Progenitor cell of endocrine pancreas (in vitro differentiated cells): ENCODE results near the gene CHD9NB. TPM values are rescaled to one million over a fixed set of nuclear protein-coding genes. Genes with fewer than 3 reads are reported as not detected.
A peak's percentile ranks its signal among the peaks of the same experiment; 100 is the strongest.

ENCODE experiments used
- DNase-seq: peaks from one replicate; pipeline ENCODE4 v3.0.0; 2021; ENCODE audit warnings: low spot score; ENCODE audit not compliant: unreplicated experiment
- H3K27ac Mint-ChIP-seq: 2 replicates; pipeline ENCODE4 v1.8.0; 2021; ENCODE audit warnings: mild to moderate bottlenecking, moderate library complexity, mixed read lengths
- H3K27me3 Mint-ChIP-seq: 2 replicates; pipeline ENCODE4 v1.8.0; 2021; ENCODE audit warnings: mixed read lengths
- H3K36me3 Mint-ChIP-seq: 2 replicates; pipeline ENCODE4 v1.8.0; 2022; ENCODE audit warnings: mixed read lengths; ENCODE audit not compliant: insufficient read depth
- H3K4me1 Mint-ChIP-seq: 2 replicates; pipeline ENCODE4 v1.8.0; 2021; ENCODE audit warnings: low read depth, mixed read lengths
- H3K4me3 Mint-ChIP-seq: 2 replicates; pipeline ENCODE4 v1.8.0; 2021; ENCODE audit warnings: low read depth, mild to moderate bottlenecking, moderate library complexity, mixed read lengths
- H3K9me3 Mint-ChIP-seq: 2 replicates; pipeline ENCODE4 v1.8.0; 2021; ENCODE audit warnings: low read depth, mixed read lengths
- total RNA-seq: library from RNA; stranded (reverse); gene quantifications from 2 replicates; pipeline ENCODE4 v1.2.1, GENCODE V29; 2021
- TF ChIP-seq, protein P1 (sequence below): fragments of 200-600 bp; sonication (generic); IDR thresholded peaks from one replicate; pipeline ENCODE4 v1.5.0; 2021; ENCODE audit warnings: antibody characterized with exemption, mild to moderate bottlenecking; ENCODE audit not compliant: unreplicated experiment

CHD9NB gene
- total RNA-seq, 1 donor from 2014 or later, result 1.1 TPM

DNA sequence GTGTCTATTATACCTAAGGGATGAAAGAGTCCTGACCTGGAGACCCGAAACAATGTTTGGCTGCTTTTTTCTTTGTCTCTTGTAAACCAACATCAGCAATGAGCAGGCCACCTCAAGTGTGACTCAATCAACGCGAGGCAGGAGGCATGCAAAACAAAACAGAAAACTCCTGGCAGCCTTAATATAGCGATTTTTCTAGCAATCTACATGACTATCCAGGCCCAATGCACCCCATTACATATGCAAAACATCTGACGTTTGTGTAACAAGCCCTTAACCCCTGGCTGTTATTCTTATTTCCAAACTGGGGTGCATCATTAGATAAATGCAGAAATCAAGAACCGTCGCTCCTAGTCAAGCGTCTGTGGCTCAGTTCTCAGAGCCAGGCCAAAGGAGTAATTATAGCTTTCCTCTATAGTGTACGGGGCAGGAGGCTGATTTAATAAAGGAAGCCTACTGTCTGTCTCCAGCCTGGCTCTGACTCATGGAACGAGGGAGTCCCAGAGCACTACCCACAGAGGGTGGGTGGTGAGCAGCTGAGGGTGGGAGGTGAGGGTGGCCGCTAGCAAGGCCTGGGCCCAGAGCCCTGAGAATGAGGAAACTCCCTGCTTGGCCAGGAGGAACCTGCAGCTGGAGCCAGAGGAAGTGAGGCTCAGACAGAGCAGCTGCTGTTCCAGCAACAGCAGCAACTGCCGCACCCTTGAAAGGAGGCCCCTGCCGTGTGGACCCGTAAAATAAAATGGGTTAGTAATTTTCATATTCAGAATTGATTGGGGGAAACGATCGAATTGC is 46.0 kb upstream of the CHD9NB start:
- DNase-seq, result no peak
- Mint-ChIP-seq H3K36me3 (no peaks in the 10 kb centered on the region), H3K4me3 (peak overlapping the region; percentile 67), H3K27me3 (no peaks in the 10 kb centered on the region), H3K27ac (peak overlapping the region; percentile 97), H3K9me3 (no peaks in the 10 kb centered on the region), H3K4me1 (peaks cover 13% of the 10 kb centered on the region)
- TF ChIP-seq, protein P1, sequence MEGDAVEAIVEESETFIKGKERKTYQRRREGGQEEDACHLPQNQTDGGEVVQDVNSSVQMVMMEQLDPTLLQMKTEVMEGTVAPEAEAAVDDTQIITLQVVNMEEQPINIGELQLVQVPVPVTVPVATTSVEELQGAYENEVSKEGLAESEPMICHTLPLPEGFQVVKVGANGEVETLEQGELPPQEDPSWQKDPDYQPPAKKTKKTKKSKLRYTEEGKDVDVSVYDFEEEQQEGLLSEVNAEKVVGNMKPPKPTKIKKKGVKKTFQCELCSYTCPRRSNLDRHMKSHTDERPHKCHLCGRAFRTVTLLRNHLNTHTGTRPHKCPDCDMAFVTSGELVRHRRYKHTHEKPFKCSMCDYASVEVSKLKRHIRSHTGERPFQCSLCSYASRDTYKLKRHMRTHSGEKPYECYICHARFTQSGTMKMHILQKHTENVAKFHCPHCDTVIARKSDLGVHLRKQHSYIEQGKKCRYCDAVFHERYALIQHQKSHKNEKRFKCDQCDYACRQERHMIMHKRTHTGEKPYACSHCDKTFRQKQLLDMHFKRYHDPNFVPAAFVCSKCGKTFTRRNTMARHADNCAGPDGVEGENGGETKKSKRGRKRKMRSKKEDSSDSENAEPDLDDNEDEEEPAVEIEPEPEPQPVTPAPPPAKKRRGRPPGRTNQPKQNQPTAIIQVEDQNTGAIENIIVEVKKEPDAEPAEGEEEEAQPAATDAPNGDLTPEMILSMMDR, result no peak

DNA sequence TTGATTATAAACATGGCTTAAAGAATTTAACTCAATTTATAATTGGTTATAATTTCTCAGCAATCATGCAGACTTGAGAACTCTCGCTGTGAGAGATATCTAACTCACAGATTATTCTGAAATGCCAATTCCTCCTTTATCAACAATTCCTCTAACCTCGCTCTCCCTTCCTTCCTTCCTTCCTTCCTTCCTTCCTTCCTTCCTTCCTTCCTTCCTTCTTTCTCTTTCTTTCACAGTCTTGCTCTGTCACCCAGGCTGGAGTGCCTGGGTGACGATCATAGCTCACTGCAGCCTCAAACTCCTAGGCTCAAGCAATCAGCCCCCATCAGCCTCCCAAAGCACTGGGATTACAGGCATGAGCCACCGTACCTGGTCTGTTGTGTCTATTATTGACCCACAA is 44.5 kb upstream of the CHD9NB start:
- H3K27me3 Mint-ChIP-seq, result no peaks in the 10 kb centered on the region
- H3K9me3 Mint-ChIP-seq, result no peaks in the 10 kb centered on the region
- H3K36me3 Mint-ChIP-seq, result no peaks in the 10 kb centered on the region
- no peak overlapping the region for H3K4me3 Mint-ChIP-seq
- TF ChIP-seq, protein P1, result no peak
- peak overlapping the region; percentile 78 for H3K27ac Mint-ChIP-seq
- no peak for DNase-seq
- H3K4me1 Mint-ChIP-seq, result peaks cover 13% of the 10 kb centered on the region

DNA sequence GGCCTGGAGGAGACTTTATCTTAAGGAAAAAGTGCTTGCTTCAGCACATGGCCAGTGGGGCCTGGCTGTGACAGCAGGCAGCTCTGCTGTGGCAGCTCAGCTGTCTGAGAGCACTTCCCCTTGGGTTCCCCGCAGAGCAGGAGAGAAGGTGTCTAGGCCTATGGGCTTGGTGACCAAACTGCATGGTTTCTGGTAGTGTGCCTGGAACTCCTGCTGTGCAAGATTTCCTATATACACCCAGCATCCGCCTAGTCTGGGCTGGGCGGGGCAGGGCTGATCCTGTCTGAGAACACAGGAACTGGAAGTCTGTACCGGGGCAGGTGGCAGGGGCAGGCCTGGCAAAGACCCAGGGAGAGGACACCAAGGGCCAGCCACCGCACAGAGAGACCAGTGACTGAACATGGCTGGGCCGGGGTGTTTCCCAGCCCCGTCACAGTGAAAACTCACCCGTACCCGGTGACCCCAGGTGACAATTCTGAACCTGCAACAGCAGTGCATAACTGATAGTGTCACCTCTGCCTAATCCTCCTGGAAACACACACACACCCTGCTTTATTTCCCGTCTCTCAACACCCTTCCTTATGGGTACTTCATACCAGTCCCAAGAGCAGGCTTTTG is 41.4 kb upstream of the CHD9NB start:
- H3K27ac Mint-ChIP-seq, result no peak overlapping the region
- peaks cover 4% of the 10 kb centered on the region for H3K4me1 Mint-ChIP-seq
- no peak overlapping the region for H3K4me3 Mint-ChIP-seq
- H3K9me3 Mint-ChIP-seq, result no peaks in the 10 kb centered on the region
- TF ChIP-seq, protein P1, result no peak
- no peak for DNase-seq
- peaks cover 3% of the 10 kb centered on the region for H3K27me3 Mint-ChIP-seq
- no peaks in the 10 kb centered on the region for H3K36me3 Mint-ChIP-seq

DNA sequence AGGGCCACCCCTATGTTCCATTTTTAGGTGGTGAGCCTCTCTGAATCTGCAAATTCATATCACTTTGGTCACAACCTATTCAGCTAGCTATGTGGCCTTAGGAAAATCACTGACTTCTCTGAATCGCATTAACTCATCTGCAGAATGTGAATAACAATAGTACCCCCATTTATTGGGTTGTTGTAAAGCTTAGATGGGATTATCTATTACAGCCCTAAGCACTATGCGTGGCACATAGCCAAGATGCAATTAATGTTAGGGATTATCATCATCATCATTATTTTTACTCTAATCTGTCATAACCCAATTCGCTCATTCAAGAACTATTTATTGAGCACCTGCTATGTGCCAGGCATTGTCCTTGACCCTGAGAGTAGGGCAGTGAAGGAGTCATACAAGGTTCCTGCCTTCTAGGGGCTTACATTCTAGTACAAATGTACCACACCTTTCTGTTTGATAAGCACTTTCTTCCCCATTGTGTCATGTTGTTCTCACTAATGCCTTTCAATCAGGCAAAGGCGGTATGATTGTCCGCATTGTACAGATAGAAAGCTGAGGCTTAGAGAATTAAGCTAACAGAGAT is 40.6 kb upstream of the CHD9NB start:
- Mint-ChIP-seq H3K4me3 (no peak overlapping the region), H3K36me3 (no peaks in the 10 kb centered on the region), H3K9me3 (no peaks in the 10 kb centered on the region), H3K27me3 (peaks cover 3% of the 10 kb centered on the region), H3K4me1 (no peaks in the 10 kb centered on the region), H3K27ac (no peak overlapping the region)
- DNase-seq, result no peak
- TF ChIP-seq, protein P1, result no peak

DNA sequence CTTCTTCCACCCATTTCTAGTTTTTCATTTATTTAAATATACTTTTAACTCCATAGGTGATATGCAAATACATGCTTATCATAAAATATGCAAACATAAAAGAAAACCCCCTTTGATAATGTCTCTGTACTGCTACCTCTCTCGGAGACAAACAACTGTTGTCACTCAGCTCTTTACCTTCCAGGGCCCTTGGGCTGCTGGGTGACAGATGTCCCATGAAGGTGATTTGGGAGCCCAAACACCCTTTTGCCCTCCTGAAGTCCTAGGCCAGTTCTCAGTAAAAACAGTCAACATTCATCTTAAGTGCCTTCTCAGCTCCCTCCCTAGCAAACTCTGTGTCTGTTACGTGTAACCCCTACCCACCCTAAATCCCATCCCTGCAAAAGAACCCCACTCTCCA is 39.6 kb upstream of the CHD9NB start:
- Mint-ChIP-seq H3K4me3 (no peak overlapping the region), H3K27me3 (peaks cover 3% of the 10 kb centered on the region), H3K9me3 (no peaks in the 10 kb centered on the region), H3K36me3 (no peaks in the 10 kb centered on the region), H3K4me1 (no peaks in the 10 kb centered on the region), H3K27ac (no peak overlapping the region)
- DNase-seq, result no peak
- TF ChIP-seq, protein P1, result no peak
